Measurements from ENCODE around the gene ACO2. TPM values are rescaled to one million over a fixed set of nuclear protein-coding genes. Genes with fewer than 3 reads are reported as not detected.

Gene ACO2
- total RNA-seq, 1 experiment from 2014 or later, result 76.7 TPM

DNA sequence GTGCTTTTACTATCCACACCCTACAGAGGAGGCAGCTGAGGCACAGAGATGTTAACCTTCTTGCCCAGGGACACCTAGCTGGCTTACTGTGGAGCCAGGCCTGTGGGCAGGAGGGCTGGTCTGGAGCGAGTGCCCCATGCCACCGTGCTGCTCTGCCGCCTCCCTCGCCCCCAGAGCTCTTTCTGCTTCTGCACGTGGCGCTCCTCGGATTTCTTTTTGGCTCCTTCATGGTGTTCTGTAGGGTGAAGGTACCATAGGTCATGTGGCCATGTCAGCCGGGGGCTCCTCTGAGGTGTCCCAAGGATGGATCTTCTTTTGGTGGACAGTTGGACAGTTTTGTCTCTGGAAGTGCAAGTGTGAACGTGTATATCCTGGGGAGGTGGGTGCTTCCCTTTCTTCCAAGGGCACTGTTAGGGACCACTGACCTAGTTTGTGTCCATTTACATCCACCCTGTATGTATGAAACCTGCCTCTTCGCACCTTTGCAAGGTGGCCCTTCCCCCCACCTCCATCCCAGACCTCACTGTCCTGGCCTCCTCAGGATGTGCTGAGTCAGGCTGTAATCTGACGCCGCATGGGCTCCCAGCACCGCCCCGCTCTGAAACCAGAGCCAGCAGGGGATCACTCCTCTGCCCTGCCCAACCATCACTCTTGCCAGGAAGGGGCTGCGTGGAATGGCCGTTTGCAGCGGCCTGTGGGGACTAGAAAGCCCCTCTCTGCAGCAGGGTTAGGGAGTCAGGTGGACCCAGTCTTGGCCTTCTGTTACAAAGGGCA lies 43.7 kb downstream of the ACO2 start:
- intact Hi-C loops (cut with micrococcal nuclease; ENCODE audit: unreplicated experiment), result loop anchor here (10.0 kb wide), 1 partner anchor 328 kb away; no protein-coding TSS in a partner anchor
- Histone ChIP-seq H3K4me3 (no peak overlapping the region), H3K36me3 (ENCODE audit: low read depth) (peaks cover 19% of the 10 kb centered on the region), H3K27me3 (ENCODE audit: insufficient read depth, low read depth) (no peaks in the 10 kb centered on the region), H4K20me1 (ENCODE audit: insufficient read depth) (0 out of 2 replicates have a peak, but pooled peaks cover 5% of the 10 kb centered on the region), H3K27ac (peak overlapping the region; percentile 51), H3K4me2 (peak overlapping the region; percentile 54), H2AFZ (no peak overlapping the region), H3K9me3 (ENCODE audit: insufficient read depth, low read depth) (no peaks in the 10 kb centered on the region), H3F3A (ENCODE audit: insufficient read depth, low read depth) (peaks cover 30% of the 10 kb centered on the region; the same call in 1 of the 2 replicates), H3K79me2 (ENCODE audit: low read depth) (peaks cover 4% of the 10 kb centered on the region), H3K9me2 (ENCODE audit: insufficient read depth) (no peaks in the 10 kb centered on the region), H3K4me1 (replicated peaks; ENCODE audit: insufficient read depth) (peaks cover 29% of the 10 kb centered on the region)
- POLR2A ChIA-PET (ENCODE audit: unreplicated experiment), result interaction anchor here (0.6 kb wide), 1 partner anchor 132 kb away, joined by 4 read pairs; no protein-coding TSS in a partner anchor
- CTCF ChIA-PET, result interaction anchor here (0.6 kb wide), 1 partner anchor 67 kb away, joined by 4 read pairs; no protein-coding TSS in a partner anchor
- no peak for TF ChIP-seq EZH2 (IDR thresholded peaks at IDR 0.05; ENCODE audit: low read depth)
- TF ChIP-seq, protein P1, sequence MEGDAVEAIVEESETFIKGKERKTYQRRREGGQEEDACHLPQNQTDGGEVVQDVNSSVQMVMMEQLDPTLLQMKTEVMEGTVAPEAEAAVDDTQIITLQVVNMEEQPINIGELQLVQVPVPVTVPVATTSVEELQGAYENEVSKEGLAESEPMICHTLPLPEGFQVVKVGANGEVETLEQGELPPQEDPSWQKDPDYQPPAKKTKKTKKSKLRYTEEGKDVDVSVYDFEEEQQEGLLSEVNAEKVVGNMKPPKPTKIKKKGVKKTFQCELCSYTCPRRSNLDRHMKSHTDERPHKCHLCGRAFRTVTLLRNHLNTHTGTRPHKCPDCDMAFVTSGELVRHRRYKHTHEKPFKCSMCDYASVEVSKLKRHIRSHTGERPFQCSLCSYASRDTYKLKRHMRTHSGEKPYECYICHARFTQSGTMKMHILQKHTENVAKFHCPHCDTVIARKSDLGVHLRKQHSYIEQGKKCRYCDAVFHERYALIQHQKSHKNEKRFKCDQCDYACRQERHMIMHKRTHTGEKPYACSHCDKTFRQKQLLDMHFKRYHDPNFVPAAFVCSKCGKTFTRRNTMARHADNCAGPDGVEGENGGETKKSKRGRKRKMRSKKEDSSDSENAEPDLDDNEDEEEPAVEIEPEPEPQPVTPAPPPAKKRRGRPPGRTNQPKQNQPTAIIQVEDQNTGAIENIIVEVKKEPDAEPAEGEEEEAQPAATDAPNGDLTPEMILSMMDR (conservative IDR thresholded peaks at IDR 0.05), result no peak
- DNase-seq, result peak; percentile 66 to 74
- BruUV-seq (replicated peaks), result no TSS peak

DNA sequence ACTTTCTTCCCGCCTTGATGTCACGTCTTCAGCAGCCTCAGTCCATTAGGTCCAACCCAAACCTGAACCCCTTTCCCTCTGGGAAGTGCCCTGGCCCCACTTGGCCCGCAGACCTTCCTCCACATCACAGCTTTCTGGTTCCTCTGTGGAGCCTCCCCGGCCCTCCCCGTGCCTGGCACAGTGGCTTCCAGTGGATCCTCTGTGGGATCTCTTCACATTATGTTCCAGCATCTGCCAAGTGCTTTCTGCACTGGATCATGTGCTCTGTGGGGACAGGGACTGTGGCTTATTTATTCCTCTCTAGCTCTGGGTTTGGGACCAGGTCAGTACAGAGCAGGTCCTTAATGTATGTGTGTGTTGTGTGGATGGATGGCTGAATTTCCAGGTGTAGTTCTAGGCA lies 44.5 kb downstream of the ACO2 start:
- H3F3A ChIP-seq (ENCODE audit: insufficient read depth, low read depth), result peaks cover 37% of the 10 kb centered on the region; the same call in 1 of the 2 replicates
- no peak overlapping the region for H2AFZ ChIP-seq
- H3K4me3 ChIP-seq, result no peak overlapping the region
- POLR2A ChIA-PET (ENCODE audit: unreplicated experiment), result interaction anchor here (0.6 kb wide), 1 partner anchor 132 kb away, joined by 4 read pairs; no protein-coding TSS in a partner anchor
- no peaks in the 10 kb centered on the region for H3K9me2 ChIP-seq (ENCODE audit: insufficient read depth)
- H3K27me3 ChIP-seq (ENCODE audit: insufficient read depth, low read depth), result no peaks in the 10 kb centered on the region
- no peak for DNase-seq
- CTCF ChIA-PET, result interaction anchor here (0.6 kb wide), 2 partner anchors 68 to 113 kb away, joined by 3 to 4 read pairs; no protein-coding TSS in a partner anchor
- BruUV-seq (replicated peaks), result no TSS peak
- H3K9me3 ChIP-seq (ENCODE audit: insufficient read depth, low read depth), result no peaks in the 10 kb centered on the region
- TF ChIP-seq, protein P1 (conservative IDR thresholded peaks at IDR 0.05), result no peak
- TF ChIP-seq EZH2 (IDR thresholded peaks at IDR 0.05; ENCODE audit: low read depth), result no peak
- intact Hi-C loops (cut with micrococcal nuclease; ENCODE audit: unreplicated experiment), result loop anchor here (10.0 kb wide), 1 partner anchor 329 kb away; no protein-coding TSS in a partner anchor
- H3K27ac ChIP-seq, result no peak overlapping the region
- peaks cover 7% of the 10 kb centered on the region for H3K79me2 ChIP-seq (ENCODE audit: low read depth)
- H3K4me2 ChIP-seq, result peak overlapping the region; percentile 54
- H4K20me1 ChIP-seq (ENCODE audit: insufficient read depth), result 0 out of 2 replicates have a peak, but pooled peaks cover 5% of the 10 kb centered on the region
- H3K4me1 ChIP-seq (replicated peaks; ENCODE audit: insufficient read depth), result peaks cover 29% of the 10 kb centered on the region
- peaks cover 14% of the 10 kb centered on the region for H3K36me3 ChIP-seq (ENCODE audit: low read depth)

DNA sequence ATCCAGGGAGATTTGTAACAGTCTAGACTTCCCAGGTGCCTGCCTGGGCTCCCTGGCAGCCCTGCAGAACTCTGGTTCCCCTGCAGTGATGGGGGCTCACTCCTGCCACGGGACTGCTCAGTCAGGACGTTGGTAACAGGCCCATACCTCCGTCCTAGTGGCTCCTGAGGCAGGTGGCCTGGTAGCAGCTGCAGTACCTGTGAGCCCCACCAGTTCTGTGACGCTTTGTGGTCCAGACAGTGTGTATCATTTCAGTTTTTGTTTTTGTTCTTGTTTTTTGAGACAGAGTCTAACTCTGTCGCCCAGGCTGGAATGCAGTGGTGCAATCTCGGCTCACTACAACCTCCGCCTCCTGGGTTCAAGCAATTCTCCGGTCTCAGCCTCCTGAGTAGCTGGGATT lies 47.5 kb downstream of the ACO2 start:
- Histone ChIP-seq H3K27me3 (ENCODE audit: insufficient read depth, low read depth) (no peaks in the 10 kb centered on the region), H4K20me1 (ENCODE audit: insufficient read depth) (0 out of 2 replicates have a peak, but pooled peaks cover 8% of the 10 kb centered on the region), H3K79me2 (ENCODE audit: low read depth) (peaks cover 7% of the 10 kb centered on the region), H3K27ac (no peak overlapping the region), H3K4me1 (replicated peaks; ENCODE audit: insufficient read depth) (peaks cover 28% of the 10 kb centered on the region), H3K9me2 (ENCODE audit: insufficient read depth) (no peaks in the 10 kb centered on the region), H3F3A (ENCODE audit: insufficient read depth, low read depth) (peaks cover 45% of the 10 kb centered on the region; the same call in 1 of the 2 replicates), H3K36me3 (ENCODE audit: low read depth) (peaks cover 17% of the 10 kb centered on the region), H3K4me2 (no peak overlapping the region), H2AFZ (no peak overlapping the region), H3K4me3 (no peak overlapping the region), H3K9me3 (ENCODE audit: insufficient read depth, low read depth) (no peaks in the 10 kb centered on the region)
- ChIA-PET CTCF (no interaction called here), POLR2A (ENCODE audit: unreplicated experiment) (no interaction called here)
- TF ChIP-seq EZH2 (IDR thresholded peaks at IDR 0.05; ENCODE audit: low read depth), result no peak
- TF ChIP-seq, protein P1 (conservative IDR thresholded peaks at IDR 0.05), result no peak
- intact Hi-C loops (cut with micrococcal nuclease; ENCODE audit: unreplicated experiment), result loop anchor here (2.0 to 10.0 kb wide), 3 partner anchors 68 to 332 kb away; no protein-coding TSS in a partner anchor
- DNase-seq, result no peak
- BruUV-seq (replicated peaks), result no TSS peak
